Measurements from ENCODE around the gene NHP2. TPM values are rescaled to one million over a fixed set of nuclear protein-coding genes. Genes with fewer than 3 reads are reported as not detected.
"Not testable (repeated sequence)": the region's sequence is repeated elsewhere in the genome, so short reads cannot be mapped to it uniquely, and the experiment has no call there.

The NHP2 gene
- total and polyA plus RNA-seq, 2 experiments from 2014 or later, result 148 to 178 TPM

DNA sequence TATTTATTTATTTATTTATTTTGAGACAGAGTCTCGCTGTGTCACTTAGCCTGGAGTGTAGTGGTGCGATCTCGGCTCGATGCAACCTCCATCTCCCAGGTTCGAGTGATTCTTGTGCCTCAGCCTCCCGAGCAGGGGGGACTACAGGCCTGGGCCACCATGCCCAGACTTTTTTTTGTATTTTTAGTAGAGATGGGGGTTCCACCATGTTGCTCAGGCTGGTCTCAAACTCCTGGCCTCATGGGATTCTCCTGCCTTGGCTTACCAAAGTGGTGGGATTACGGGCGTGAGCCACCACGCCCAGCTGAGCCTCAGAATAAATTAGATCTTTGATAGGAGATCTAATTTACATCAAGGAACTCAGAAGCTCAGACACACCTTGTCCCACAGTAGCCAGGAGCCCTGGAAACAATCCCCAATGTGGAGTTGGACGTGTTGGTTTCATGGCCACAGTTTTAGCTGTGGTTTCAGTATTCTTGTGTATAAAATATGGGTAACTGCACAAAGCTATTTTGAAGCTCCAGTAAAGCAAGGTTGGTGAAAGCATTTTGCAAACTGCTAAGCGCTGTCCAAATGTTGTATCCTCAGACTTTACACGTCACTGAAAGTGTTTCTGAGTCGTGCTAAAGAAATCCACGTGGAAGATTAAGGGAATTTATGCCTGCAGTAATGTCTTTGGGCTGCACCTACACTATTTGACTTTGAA is 47.7 kb upstream of the NHP2 start:
- Histone ChIP-seq H3K9me3 (ENCODE audit: low read depth) (no peaks in the 10 kb centered on the region), H3K27me3 (no peaks in the 10 kb centered on the region), H3K4me3 (no peak overlapping the region), H3K4me1 (ENCODE audit: insufficient read depth) (peaks cover 9% of the 10 kb centered on the region), H4K20me1 (ENCODE audit: insufficient read depth, poor library complexity, severe bottlenecking) (peaks cover 13% of the 10 kb centered on the region), H3K4me2 (no peak overlapping the region), H3K27ac (no peak overlapping the region), H3K79me2 (peaks cover 14% of the 10 kb centered on the region), H2AFZ (no peak overlapping the region), H3K36me3 (replicated peaks; ENCODE audit: insufficient read depth, low read depth) (no peaks in the 10 kb centered on the region), H3K9me2 (replicated peaks; ENCODE audit: insufficient read depth) (no peaks in the 10 kb centered on the region)
- no peak for TF ChIP-seq EZH2 (IDR thresholded peaks at IDR 0.05; ENCODE audit: borderline replicate concordance)
- TF ChIP-seq EZH2phosphoT487 (IDR thresholded peaks at IDR 0.05; ENCODE audit: low read depth, severe bottlenecking, unreplicated experiment), result no peak
- TF ChIP-seq, protein P1, sequence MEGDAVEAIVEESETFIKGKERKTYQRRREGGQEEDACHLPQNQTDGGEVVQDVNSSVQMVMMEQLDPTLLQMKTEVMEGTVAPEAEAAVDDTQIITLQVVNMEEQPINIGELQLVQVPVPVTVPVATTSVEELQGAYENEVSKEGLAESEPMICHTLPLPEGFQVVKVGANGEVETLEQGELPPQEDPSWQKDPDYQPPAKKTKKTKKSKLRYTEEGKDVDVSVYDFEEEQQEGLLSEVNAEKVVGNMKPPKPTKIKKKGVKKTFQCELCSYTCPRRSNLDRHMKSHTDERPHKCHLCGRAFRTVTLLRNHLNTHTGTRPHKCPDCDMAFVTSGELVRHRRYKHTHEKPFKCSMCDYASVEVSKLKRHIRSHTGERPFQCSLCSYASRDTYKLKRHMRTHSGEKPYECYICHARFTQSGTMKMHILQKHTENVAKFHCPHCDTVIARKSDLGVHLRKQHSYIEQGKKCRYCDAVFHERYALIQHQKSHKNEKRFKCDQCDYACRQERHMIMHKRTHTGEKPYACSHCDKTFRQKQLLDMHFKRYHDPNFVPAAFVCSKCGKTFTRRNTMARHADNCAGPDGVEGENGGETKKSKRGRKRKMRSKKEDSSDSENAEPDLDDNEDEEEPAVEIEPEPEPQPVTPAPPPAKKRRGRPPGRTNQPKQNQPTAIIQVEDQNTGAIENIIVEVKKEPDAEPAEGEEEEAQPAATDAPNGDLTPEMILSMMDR (IDR thresholded peaks at IDR 0.05; ENCODE audit: poor library complexity), result no peak
- WGBS (ENCODE audit: low lambda C conversion rate, missing lambda C conversion rate), result 86% methylated on average over 14 of the region's 14 CpGs
- no peak for DNase-seq (ENCODE audit: low spot score)

GRCh38 chr5:178199581-178200434 is 46.1 kb upstream of the NHP2 start:
- no peak overlapping the region for H2AFZ ChIP-seq
- WGBS (ENCODE audit: low lambda C conversion rate, missing lambda C conversion rate), result 89% methylated on average over 12 of the region's 12 CpGs

GRCh38 chr5:178198706-178199105 is 45.0 kb upstream of the NHP2 start:
- DNase-seq (ENCODE audit: low spot score), result no peak
- Histone ChIP-seq H3K9me3 (ENCODE audit: low read depth) (no peaks in the 10 kb centered on the region), H3K9me2 (replicated peaks; ENCODE audit: insufficient read depth) (no peaks in the 10 kb centered on the region), H3K36me3 (replicated peaks; ENCODE audit: insufficient read depth, low read depth) (no peaks in the 10 kb centered on the region), H4K20me1 (ENCODE audit: insufficient read depth, poor library complexity, severe bottlenecking) (no peaks in the 10 kb centered on the region), H3K4me3 (no peak overlapping the region), H3K79me2 (no peaks in the 10 kb centered on the region), H3K27ac (no peak overlapping the region), H3K4me2 (no peak overlapping the region), H3K4me1 (ENCODE audit: insufficient read depth) (no peaks in the 10 kb centered on the region), H2AFZ (no peak overlapping the region), H3K27me3 (no peaks in the 10 kb centered on the region)
- 88% methylated on average over 11 of the region's 11 CpGs for WGBS (ENCODE audit: low lambda C conversion rate, missing lambda C conversion rate)
- TF ChIP-seq, protein P1 (IDR thresholded peaks at IDR 0.05; ENCODE audit: poor library complexity), result no peak
- no peak for TF ChIP-seq EZH2 (IDR thresholded peaks at IDR 0.05; ENCODE audit: borderline replicate concordance)
- no peak for TF ChIP-seq EZH2phosphoT487 (IDR thresholded peaks at IDR 0.05; ENCODE audit: low read depth, severe bottlenecking, unreplicated experiment)

More at GRCh38 chr5:178199581-178200434, 46.1 kb upstream of the NHP2 start:
- H3K4me1 ChIP-seq (ENCODE audit: insufficient read depth), result no peaks in the 10 kb centered on the region
- no peaks in the 10 kb centered on the region for H3K27me3 ChIP-seq
- no peak for DNase-seq (ENCODE audit: low spot score)
- no peak overlapping the region for H3K4me2 ChIP-seq
- no peaks in the 10 kb centered on the region for H3K36me3 ChIP-seq (replicated peaks; ENCODE audit: insufficient read depth, low read depth)
- no peaks in the 10 kb centered on the region for H3K9me2 ChIP-seq (replicated peaks; ENCODE audit: insufficient read depth)
- no peak overlapping the region for H3K27ac ChIP-seq
- no peaks in the 10 kb centered on the region for H4K20me1 ChIP-seq (ENCODE audit: insufficient read depth, poor library complexity, severe bottlenecking)
- H3K4me3 ChIP-seq, result no peak overlapping the region
- H3K79me2 ChIP-seq, result peaks cover 2% of the 10 kb centered on the region
- no peak for TF ChIP-seq EZH2 (IDR thresholded peaks at IDR 0.05; ENCODE audit: borderline replicate concordance)
- no peak for TF ChIP-seq EZH2phosphoT487 (IDR thresholded peaks at IDR 0.05; ENCODE audit: low read depth, severe bottlenecking, unreplicated experiment)
- TF ChIP-seq, protein P1 (IDR thresholded peaks at IDR 0.05; ENCODE audit: poor library complexity), result no peak
- no peaks in the 10 kb centered on the region for H3K9me3 ChIP-seq (ENCODE audit: low read depth)

DNA sequence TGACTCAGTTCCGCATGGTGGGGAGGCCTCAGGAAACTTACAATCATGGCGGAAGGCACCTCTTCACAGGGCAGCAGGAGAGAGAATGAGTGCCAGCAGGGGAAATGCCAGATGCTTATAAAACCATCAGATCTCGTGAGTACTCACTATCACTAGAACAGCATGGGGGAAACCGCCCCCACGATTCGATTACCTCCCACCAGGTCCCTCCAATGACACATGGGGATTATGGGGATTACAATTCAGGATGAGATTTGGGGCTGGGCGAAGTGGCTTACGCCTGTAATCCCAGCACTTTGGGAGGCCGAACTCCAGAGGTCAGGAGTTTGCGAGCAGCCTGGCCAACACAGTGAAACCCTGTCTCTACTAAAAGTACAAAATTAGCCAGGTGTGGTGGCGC is 44.5 kb upstream of the NHP2 start:
- H3K4me2 ChIP-seq; H3K4me1 ChIP-seq (ENCODE audit: insufficient read depth); H3K79me2 ChIP-seq; H3K27ac ChIP-seq; H2AFZ ChIP-seq; H3K27me3 ChIP-seq; H3K36me3 ChIP-seq (replicated peaks; ENCODE audit: insufficient read depth, low read depth); H3K9me3 ChIP-seq (ENCODE audit: low read depth); H3K9me2 ChIP-seq (replicated peaks; ENCODE audit: insufficient read depth); DNase-seq (ENCODE audit: low spot score); H3K4me3 ChIP-seq; H4K20me1 ChIP-seq (ENCODE audit: insufficient read depth, poor library complexity, severe bottlenecking): not testable (repeated sequence)
- WGBS (ENCODE audit: low lambda C conversion rate, missing lambda C conversion rate), result 76% methylated on average over 11 of the region's 11 CpGs
